GM21786 (cell line): ENCODE measurements around the gene UBE3D.
A peak's percentile ranks its signal among the peaks of the same experiment; 100 is the strongest.
"Not testable (repeated sequence)": the region's sequence is repeated elsewhere in the genome, so short reads cannot be mapped to it uniquely, and the experiment has no call there.

Source experiments
- ATAC-seq: cut with Tn5 transposase; IDR thresholded peaks from one replicate; pipeline ENCODE4 v1.9.1; 2021; ENCODE audit not compliant: unreplicated experiment

UBE3D gene

GRCh38 chr6:82978362-82978945 lies 87.2 kb downstream of the UBE3D start:
- no peak for ATAC-seq

- no peak for ATAC-seq
These were observed 89.5 kb downstream of the UBE3D start for GRCh38 chr6:82976179-82976578.

DNA sequence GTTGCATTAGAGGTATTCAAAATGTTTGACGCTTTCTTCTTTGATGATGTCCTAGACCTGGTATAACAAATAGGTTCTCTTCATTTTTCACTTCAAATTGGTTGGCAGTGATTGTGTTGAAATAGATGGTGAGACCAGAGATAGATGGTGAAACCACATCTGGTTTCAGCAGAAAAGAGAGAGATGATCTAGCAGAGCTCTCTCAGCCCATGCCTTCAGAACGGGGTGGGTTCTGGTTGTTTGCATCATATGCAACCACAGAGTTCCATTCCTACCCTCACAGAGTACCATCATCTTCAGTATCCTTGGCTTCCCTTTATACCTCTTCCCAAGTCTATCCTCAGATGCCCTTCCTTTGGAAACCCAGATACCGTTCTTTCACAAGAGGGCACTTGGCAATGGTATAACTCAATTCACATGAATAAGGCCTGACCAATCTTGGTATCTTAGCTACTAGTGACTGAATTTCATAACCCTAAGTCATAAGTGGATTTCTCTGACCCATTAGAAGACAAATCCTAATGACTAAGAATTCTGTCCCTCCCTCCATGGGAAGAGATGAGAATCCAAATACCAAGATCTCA lies 93.7 kb downstream of the UBE3D start:
- ATAC-seq: no peak

- ATAC-seq: no peak
These were observed 94.8 kb downstream of the UBE3D start for GRCh38 chr6:82970839-82971238.

GRCh38 chr6:82968708-82969107 lies 96.9 kb downstream of the UBE3D start:
- ATAC-seq: no peak

GRCh38 chr6:82963191-82963925 lies 102.3 kb downstream of the UBE3D start:
- ATAC-seq: no peak

- no peak for ATAC-seq
These were observed 106.2 kb downstream of the UBE3D start for GRCh38 chr6:82959385-82959941.

- no peak for ATAC-seq
These were observed 107.1 kb downstream of the UBE3D start for GRCh38 chr6:82958551-82958950.

- ATAC-seq: no peak
These were observed 107.8 kb downstream of the UBE3D start for GRCh38 chr6:82957868-82958245.

GRCh38 chr6:82957171-82957867 lies 108.3 kb downstream of the UBE3D start:
- no peak for ATAC-seq

DNA sequence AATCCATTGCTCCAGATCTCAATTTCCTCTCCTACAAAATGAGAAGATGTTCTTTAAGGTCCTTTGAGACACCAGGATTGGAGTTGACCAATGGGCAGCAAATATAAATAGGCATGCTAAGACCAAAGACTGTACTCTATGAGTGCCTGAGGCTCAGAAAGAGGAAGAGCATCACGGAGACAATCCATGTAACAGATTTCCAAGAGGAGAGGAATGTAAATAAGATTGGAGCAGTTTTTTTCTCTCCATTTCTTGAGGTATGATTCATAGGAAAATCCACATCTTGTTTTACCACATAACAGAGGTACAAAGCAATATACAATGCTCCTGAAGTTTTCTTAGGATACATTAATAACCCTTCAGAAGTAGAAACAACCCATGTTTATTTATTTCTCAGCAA lies 109.8 kb downstream of the UBE3D start:
- ATAC-seq: no peak

DNA sequence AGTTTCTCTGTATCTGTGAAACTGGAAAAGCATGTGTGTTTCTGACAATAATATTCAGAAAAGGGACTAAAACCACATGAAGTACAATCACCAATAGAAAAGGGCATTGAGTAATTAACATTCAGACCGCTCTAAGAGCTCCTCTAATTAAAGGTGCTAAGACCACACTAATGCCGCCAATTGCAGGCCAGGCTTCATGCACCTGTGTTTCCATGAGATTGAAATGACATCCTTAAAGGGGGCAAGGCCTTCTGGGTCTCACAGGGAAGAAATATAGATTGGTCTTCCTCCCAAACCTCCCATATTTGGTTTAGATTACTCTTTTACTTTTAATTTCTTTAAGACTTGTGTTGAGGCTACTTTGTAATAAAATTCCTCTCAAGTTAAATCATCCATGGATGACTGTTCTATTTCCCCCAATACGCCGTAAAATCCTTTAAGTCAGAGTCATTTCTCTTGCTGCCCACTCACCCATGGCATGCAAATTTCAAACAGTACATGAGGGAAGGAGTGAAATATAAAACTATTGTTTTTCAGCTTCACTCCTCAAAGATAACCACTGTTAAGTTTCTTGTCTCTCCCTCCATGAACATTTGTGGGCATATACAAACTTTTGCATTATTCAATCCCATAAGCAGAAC lies 110.6 kb downstream of the UBE3D start:
- ATAC-seq: peak; percentile 72

- ATAC-seq: no peak
These were observed 111.3 kb downstream of the UBE3D start for GRCh38 chr6:82954356-82954755.

GRCh38 chr6:82953871-82954270 lies 111.8 kb downstream of the UBE3D start:
- ATAC-seq: no peak

GRCh38 chr6:82951935-82952334 lies 113.7 kb downstream of the UBE3D start:
- ATAC-seq: no peak

DNA sequence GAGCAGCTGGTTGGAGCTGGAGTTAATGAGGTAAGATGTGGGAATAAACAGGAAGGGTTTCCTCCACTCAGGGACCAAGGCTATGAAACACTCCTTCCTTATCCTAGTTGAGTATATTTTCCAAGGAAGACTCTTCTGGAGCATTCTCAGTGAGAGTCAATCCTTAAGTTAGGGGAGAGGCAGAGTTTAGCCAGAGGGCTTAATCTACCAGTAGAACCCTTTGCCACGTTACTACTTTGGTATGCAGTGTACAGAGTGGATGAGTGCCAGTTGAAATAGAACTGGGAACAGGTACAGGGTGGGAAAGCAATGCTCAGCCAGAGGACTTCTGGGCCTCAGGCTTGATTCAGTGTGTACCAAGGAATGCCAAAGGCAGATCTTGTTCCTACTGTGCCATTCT lies 114.3 kb downstream of the UBE3D start:
- no peak for ATAC-seq

- not testable (repeated sequence) for ATAC-seq
These were observed 134.7 kb downstream of the UBE3D start for GRCh38 chr6:82930915-82931314.

- no peak for ATAC-seq
These were observed 140.7 kb downstream of the UBE3D start for GRCh38 chr6:82924799-82925535.

DNA sequence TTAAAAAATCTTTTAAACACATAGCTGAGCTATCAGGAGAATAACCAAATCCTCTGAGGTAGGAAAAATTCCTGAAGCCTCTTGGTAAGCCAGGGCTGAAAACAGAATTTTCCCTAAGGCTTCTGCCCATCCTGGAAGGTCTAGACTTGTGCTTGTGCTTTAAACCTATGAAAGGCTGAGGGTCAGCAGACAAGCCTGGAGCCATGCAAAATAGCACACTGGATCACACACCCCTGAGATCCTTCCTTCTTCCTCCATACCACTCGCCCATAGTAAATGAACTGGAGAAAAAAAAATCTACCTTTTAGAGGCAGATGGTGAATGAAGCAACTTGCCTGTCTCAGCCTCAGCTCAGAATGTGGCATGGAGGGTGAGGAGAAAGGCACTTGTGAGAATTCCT lies 144.4 kb downstream of the UBE3D start:
- ATAC-seq: no peak

DNA sequence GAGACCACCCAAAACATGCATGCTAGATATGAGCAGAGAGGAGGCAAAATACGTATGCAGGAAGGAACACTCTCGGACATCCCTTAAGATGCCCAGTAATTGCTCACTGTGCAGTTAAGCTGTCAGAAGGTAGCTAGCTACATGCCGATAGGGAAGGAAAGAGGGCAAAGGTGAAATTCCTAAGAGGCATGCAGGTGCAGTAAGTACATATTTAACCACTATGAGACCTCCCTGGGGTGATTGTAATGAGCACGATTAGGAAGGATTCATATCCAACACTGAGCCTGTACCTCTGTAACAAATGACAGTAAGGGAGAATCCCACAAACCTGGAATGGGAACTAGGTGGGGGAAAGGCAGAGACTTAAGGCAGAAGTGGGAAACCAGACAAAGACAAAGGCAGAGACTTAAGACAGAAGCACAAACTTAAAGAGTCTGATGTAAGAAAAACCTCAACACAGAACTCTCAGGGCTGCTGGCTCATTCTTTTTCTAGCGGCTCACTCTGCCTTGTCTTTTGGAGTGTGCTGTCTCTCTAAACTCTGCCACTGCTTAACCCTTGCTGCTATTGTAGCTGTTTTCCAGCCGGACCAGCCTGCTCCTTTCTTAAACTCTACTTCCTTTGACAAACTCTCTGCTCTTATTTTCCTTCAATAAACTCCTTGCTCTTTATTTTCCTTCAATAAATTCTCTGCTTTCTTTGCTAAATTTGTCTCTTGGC lies 148.1 kb downstream of the UBE3D start:
- ATAC-seq: no peak
